CD14-positive monocyte (primary cell): ENCODE measurements around the gene EDC3. TPM values are rescaled to one million over a fixed set of nuclear protein-coding genes. Genes with fewer than 3 reads are reported as not detected.

Source experiments
- DNase-seq, 3 donors: peaks; one replicate each; pipeline ENCODE4 v3.0.0-alpha.2; 2011 to 2022
- H2AFZ ChIP-seq: 2 replicates; pipeline ENCODE4 v1.6.0; 2012; ENCODE audit warnings: mild to moderate bottlenecking, low read depth, low read length, inconsistent platforms; ENCODE audit not compliant: insufficient read depth, poor library complexity, severe bottlenecking
- H3K27ac ChIP-seq, 2 donors: 1 replicate in 1 of 2; 2 replicates in 1 of 2; pipeline ENCODE4 v1.5.1; 2012 to 2013; ENCODE audit warnings: low read length in 2 of 2, control low read depth in 1 of 2, inconsistent platforms in 1 of 2, low read depth in 1 of 2, mild to moderate bottlenecking in 1 of 2
- H3K27me3 ChIP-seq, 2 donors: one replicate each; pipeline versions ENCODE4 v1.6.0 to v1.6.1; 2011 to 2013; ENCODE audit warnings: low read length in 2 of 2; ENCODE audit not compliant: control insufficient read depth in 2 of 2, insufficient read depth in 2 of 2
- H3K36me3 ChIP-seq, 2 donors: replicated peaks in 1 of 2; 1 replicate in 1 of 2; 2 replicates in 1 of 2; pipeline versions ENCODE4 v1.5.1 to v1.6.1; 2012 to 2013; ENCODE audit warnings: low read length in 2 of 2, control low read depth in 1 of 2, inconsistent platforms in 1 of 2, mild to moderate bottlenecking in 1 of 2; ENCODE audit not compliant: insufficient read depth in 2 of 2, control insufficient read depth in 1 of 2
- H3K4me1 ChIP-seq, 2 donors: 1 replicate in 1 of 2; 2 replicates in 1 of 2; pipeline versions ENCODE4 v1.5.1 to v1.6.1; 2012 to 2013; ENCODE audit warnings: low read length in 2 of 2, control low read depth in 1 of 2, inconsistent platforms in 1 of 2, mild to moderate bottlenecking in 1 of 2, moderate library complexity in 1 of 2; ENCODE audit not compliant: insufficient read depth in 2 of 2, control insufficient read depth in 1 of 2
- H3K4me2 ChIP-seq: replicated peaks from 2 replicates; pipeline ENCODE3; 2012; ENCODE audit warnings: low read length, moderate library complexity, mild to moderate bottlenecking; ENCODE audit not compliant: poor library complexity, severe bottlenecking; ENCODE audit errors: extremely low read depth
- H3K4me3 ChIP-seq, 3 experiments: fragments of 200-600 bp in 1 of 3; sonication (generic) in 1 of 3; replicated peaks in 1 of 3; 1 replicate in 2 of 3; 2 replicates in 1 of 3; pipeline ENCODE4 v1.5.1; 2011 to 2013; ENCODE audit warnings: low read length in 3 of 3, mild to moderate bottlenecking in 3 of 3, control low read depth in 2 of 3, low read depth in 2 of 3, inconsistent platforms in 1 of 3, moderate library complexity in 1 of 3
- H3K79me2 ChIP-seq: 2 replicates; pipeline ENCODE4 v1.6.0; 2012; ENCODE audit warnings: mild to moderate bottlenecking, control low read depth, inconsistent platforms, low read length, moderate library complexity; ENCODE audit not compliant: insufficient read depth
- H3K9ac ChIP-seq: 2 replicates; pipeline ENCODE4 v1.6.0; 2017; ENCODE audit warnings: low read length, mild to moderate bottlenecking; ENCODE audit not compliant: insufficient read depth, poor library complexity, severe bottlenecking
- H3K9me3 ChIP-seq, 2 donors: replicated peaks in 1 of 2; 1 replicate in 1 of 2; 2 replicates in 1 of 2; pipeline versions ENCODE4 v1.5.1 to v1.6.1; 2012 to 2013; ENCODE audit warnings: low read length in 2 of 2, control low read depth in 1 of 2; ENCODE audit not compliant: control insufficient read depth in 1 of 2, insufficient read depth in 1 of 2
- H4K20me1 ChIP-seq: 2 replicates; pipeline ENCODE4 v1.6.0; 2012; ENCODE audit warnings: mild to moderate bottlenecking, low read length, control low read depth, moderate library complexity; ENCODE audit not compliant: insufficient read depth
- H3K27ac Mint-ChIP-seq, 7 donors: one replicate each; pipeline ENCODE4 v1.8.0; 2020; ENCODE audit warnings: mild to moderate bottlenecking in 7 of 7, mixed read lengths in 7 of 7, moderate library complexity in 6 of 7, inconsistent platforms in 2 of 7
- H3K27me3 Mint-ChIP-seq, 3 donors: one replicate each; pipeline ENCODE4 v1.8.0; 2021 to 2022; ENCODE audit warnings: low read depth in 3 of 3, mild to moderate bottlenecking in 3 of 3, mixed read lengths in 3 of 3, moderate library complexity in 3 of 3, inconsistent platforms in 1 of 3
- H3K36me3 Mint-ChIP-seq, 2 donors: one replicate each; pipeline ENCODE4 v1.8.0; 2020; ENCODE audit warnings: mixed read lengths in 2 of 2, inconsistent platforms in 1 of 2, mild to moderate bottlenecking in 1 of 2
- H3K4me1 Mint-ChIP-seq: one replicate; pipeline ENCODE4 v1.8.0; 2020; ENCODE audit warnings: mild to moderate bottlenecking, mixed read lengths
- H3K4me3 Mint-ChIP-seq, 2 donors: one replicate each; pipeline ENCODE4 v1.8.0; 2020; ENCODE audit warnings: mild to moderate bottlenecking in 2 of 2, mixed read lengths in 2 of 2, moderate library complexity in 1 of 2
- H3K9me3 Mint-ChIP-seq, 7 donors: one replicate each; pipeline ENCODE4 v1.8.0; 2020 to 2022; ENCODE audit warnings: mixed read lengths in 7 of 7, mild to moderate bottlenecking in 6 of 7, moderate library complexity in 6 of 7, inconsistent platforms in 2 of 7
- WGBS: methylation state at CpG from one replicate; pipeline ENCODE4 v1.1.5; 2013; ENCODE audit warnings: missing lambda C conversion rate; ENCODE audit not compliant: insufficient coverage; 5-methylcytosine and 5-hydroxymethylcytosine counted together
- intact Hi-C, 2 donors: fragments of 100-400 bp; cut with micrococcal nuclease; formaldehyde crosslinking; loops; one replicate each; pipeline versions ENCODE4 v1.15.0 to v1.15.1; 2023
- polyA plus RNA-seq, 3 donors: library from polyadenylated mRNA; depleted of rRNA in 1 of 3; unstranded in 2 of 3; stranded (reverse) in 1 of 3; fragments of 300-500 nt in 2 of 3; fragments of >200 nt in 1 of 3; fragmentation: Illumina TruSeq in 2 of 3; gene quantifications; 1 replicate in 2 of 3; 2 replicates in 1 of 3; pipeline ENCODE4 v1.2.3, GENCODE V29; 2012 to 2021
- TF ChIP-seq, protein P1 (sequence below): fragments of 200-600 bp; IDR thresholded peaks from one replicate; pipeline ENCODE4 v1.8.0; 2022; ENCODE audit warnings: antibody characterized with exemption, mild to moderate bottlenecking

The EDC3 gene
- polyA plus RNA-seq, 3 donors = 10.0 to 14.9 (median 10.5) TPM

- Mint-ChIP-seq H3K36me3 (peaks cover 89 to 97% of the 10 kb centered on the region in 2 donors), H3K27me3 (peaks cover 0 to 4% (median 0%) of the 10 kb centered on the region in 3 donors), H3K27ac (peak overlapping the region in 3 of 7 donors; percentile 13 to 61 (median 60)), H3K9me3 (no peaks in the 10 kb centered on the region), H3K4me3 (no peak overlapping the region), H3K4me1 (peaks cover 6% of the 10 kb centered on the region)
- peaks cover 99 to 100% of the 10 kb centered on the region in 2 donors for H3K36me3 ChIP-seq
- no peak overlapping the region for H2AFZ ChIP-seq
- WGBS = 100% methylated on average over 3 of the region's 7 CpGs
- H3K4me1 ChIP-seq = no peaks in the 10 kb centered on the region
- H3K4me2 ChIP-seq = no peak overlapping the region
- H3K79me2 ChIP-seq = peaks cover 24% of the 10 kb centered on the region
- H3K9ac ChIP-seq = no peak overlapping the region
- TF ChIP-seq, protein P1, sequence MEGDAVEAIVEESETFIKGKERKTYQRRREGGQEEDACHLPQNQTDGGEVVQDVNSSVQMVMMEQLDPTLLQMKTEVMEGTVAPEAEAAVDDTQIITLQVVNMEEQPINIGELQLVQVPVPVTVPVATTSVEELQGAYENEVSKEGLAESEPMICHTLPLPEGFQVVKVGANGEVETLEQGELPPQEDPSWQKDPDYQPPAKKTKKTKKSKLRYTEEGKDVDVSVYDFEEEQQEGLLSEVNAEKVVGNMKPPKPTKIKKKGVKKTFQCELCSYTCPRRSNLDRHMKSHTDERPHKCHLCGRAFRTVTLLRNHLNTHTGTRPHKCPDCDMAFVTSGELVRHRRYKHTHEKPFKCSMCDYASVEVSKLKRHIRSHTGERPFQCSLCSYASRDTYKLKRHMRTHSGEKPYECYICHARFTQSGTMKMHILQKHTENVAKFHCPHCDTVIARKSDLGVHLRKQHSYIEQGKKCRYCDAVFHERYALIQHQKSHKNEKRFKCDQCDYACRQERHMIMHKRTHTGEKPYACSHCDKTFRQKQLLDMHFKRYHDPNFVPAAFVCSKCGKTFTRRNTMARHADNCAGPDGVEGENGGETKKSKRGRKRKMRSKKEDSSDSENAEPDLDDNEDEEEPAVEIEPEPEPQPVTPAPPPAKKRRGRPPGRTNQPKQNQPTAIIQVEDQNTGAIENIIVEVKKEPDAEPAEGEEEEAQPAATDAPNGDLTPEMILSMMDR = no peak
- peaks cover 100% of the 10 kb centered on the region for H4K20me1 ChIP-seq
- H3K9me3 ChIP-seq = no peaks in the 10 kb centered on the region
- H3K27me3 ChIP-seq = no peaks in the 10 kb centered on the region
- peak overlapping the region in 1 of 2 donors; percentile 27 for H3K27ac ChIP-seq
- intact Hi-C loops = no loop called here
- DNase-seq = no peak
- no peak overlapping the region for H3K4me3 ChIP-seq
These were observed 69.5 kb downstream of the EDC3 start for GRCh38 chr15:74626336-74626735.

DNA sequence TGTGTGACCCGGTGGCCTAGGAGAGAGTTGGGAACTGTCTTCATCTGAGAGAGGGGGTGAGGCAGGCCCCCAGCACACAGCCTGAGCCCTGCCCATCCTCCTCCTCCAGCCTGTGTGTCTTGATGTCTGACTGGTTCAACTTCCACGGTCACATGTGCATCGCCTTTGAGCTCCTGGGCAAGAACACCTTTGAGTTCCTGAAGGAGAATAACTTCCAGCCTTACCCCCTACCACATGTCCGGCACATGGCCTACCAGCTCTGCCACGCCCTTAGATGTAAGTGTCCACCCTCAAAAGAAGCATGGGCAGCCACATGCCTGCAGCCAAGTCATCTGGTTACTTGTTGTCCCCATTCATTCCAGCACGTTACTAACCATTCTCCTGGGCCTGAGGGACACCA lies 70.1 kb downstream of the EDC3 start:
- no peak overlapping the region for H3K4me3 Mint-ChIP-seq
- TF ChIP-seq, protein P1 = no peak
- Histone ChIP-seq H3K27ac (no peak overlapping the region), H3K4me1 (no peaks in the 10 kb centered on the region), H3K9ac (no peak overlapping the region), H3K27me3 (no peaks in the 10 kb centered on the region), H3K4me3 (no peak overlapping the region), H3K9me3 (no peaks in the 10 kb centered on the region), H3K79me2 (peaks cover 31% of the 10 kb centered on the region), H4K20me1 (peaks cover 100% of the 10 kb centered on the region), H2AFZ (no peak overlapping the region), H3K4me2 (no peak overlapping the region), H3K36me3 (peaks cover 99 to 100% of the 10 kb centered on the region in 2 donors)
- peaks cover 92 to 99% of the 10 kb centered on the region in 2 donors for H3K36me3 Mint-ChIP-seq
- intact Hi-C loops = no loop called here
- peak overlapping the region in 2 of 7 donors; percentile 4 to 7 for H3K27ac Mint-ChIP-seq
- WGBS = 98% methylated on average over 4 of the region's 6 CpGs
- no peaks in the 10 kb centered on the region for H3K9me3 Mint-ChIP-seq
- H3K4me1 Mint-ChIP-seq = peaks cover 6% of the 10 kb centered on the region
- peaks cover 0 to 4% (median 0%) of the 10 kb centered on the region in 3 donors for H3K27me3 Mint-ChIP-seq
- DNase-seq = no peak
